HepG2 (cell line): ENCODE data around the gene UBR4. TPM values are rescaled to one million over a fixed set of nuclear protein-coding genes. Genes with fewer than 3 reads are reported as not detected.

ENCODE experiments used
- ATAC-seq: fragments of 200-7000 bp; cut with Tn5 transposase; 3 replicates; pipeline ENCODE4 v1.9.1; 2020; ENCODE audit warnings: mild to moderate bottlenecking, moderate library complexity
- BruUV-seq: library from RNA; stranded (reverse); fragments of 400-500 nt; replicated peaks from 2 replicates; lab custom pipeline; 2021; lab: Mats Ljungman, UMichigan
- CTCF ChIA-PET: fragments of 300-600 bp; formaldehyde crosslinking; extraction: SDS; loops from one replicate; lab custom pipeline; 2021; ENCODE audit warnings: low total read pairs, inconsistent platforms, low intra/inter-chr PET ratio; lab: Yijun Ruan, JAX
- POLR2A ChIA-PET: fragments of 350-600 bp; sonication (Branson Sonifier 250); formaldehyde crosslinking; loops from one replicate; lab custom pipeline; 2020; ENCODE audit warnings: antibody characterized with exemption, inconsistent platforms; lab: Yijun Ruan, JAX
- DNase-seq: peaks from one replicate; pipeline ENCODE4 v3.0.0-alpha.2; 2015; ENCODE audit warnings: low spot score
- FAIRE-seq: peaks from 3 replicates; lab custom pipeline; 2011; peaks lifted over from hg19 to GRCh38; lab: Jason Lieb, UNC
- H2AFZ ChIP-seq: one replicate; pipeline ENCODE4 v1.6.1; 2011; ENCODE audit warnings: low read length, inconsistent platforms
- H3K27ac ChIP-seq: fragments of 300-600 bp; 3 replicates; pipeline ENCODE4 v1.8.0; 2011; ENCODE audit warnings: mixed run types, mild to moderate bottlenecking, mixed read lengths, low read length, inconsistent platforms; ENCODE audit not compliant: insufficient read depth; ENCODE audit errors: extremely low read length
- H3K27me3 ChIP-seq, 2 experiments: fragments of 200-600 bp in 1 of 2; 2 replicates in 1 of 2; 3 replicates in 1 of 2; pipeline versions ENCODE4 v1.6.0 to v1.8.0; 2011; ENCODE audit warnings: low read length in 2 of 2, mild to moderate bottlenecking in 2 of 2, moderate library complexity in 2 of 2, inconsistent platforms in 1 of 2; ENCODE audit not compliant: insufficient read depth in 2 of 2, control insufficient read depth in 1 of 2
- H3K36me3 ChIP-seq, 2 experiments: fragments of 200-600 bp in 1 of 2; replicated peaks in 1 of 2; 2 replicates in 1 of 2; 3 replicates in 1 of 2; pipeline versions ENCODE4 v1.5.1 to v1.8.0; 2011; ENCODE audit warnings: low read length in 2 of 2, inconsistent platforms in 1 of 2; ENCODE audit not compliant: insufficient read depth in 2 of 2, control insufficient read depth in 1 of 2
- H3K4me1 ChIP-seq: 2 replicates; pipeline ENCODE4 v1.5.1; 2012; ENCODE audit warnings: low read length, inconsistent platforms; ENCODE audit not compliant: insufficient read depth
- H3K4me2 ChIP-seq: 2 replicates; pipeline ENCODE4 v1.6.0; 2011; ENCODE audit warnings: low read depth, low read length, inconsistent platforms
- H3K4me3 ChIP-seq, 3 experiments: fragments of 200-600 bp in 1 of 3; sonication (generic), shearing (Covaris generic) in 1 of 3; replicated peaks in 1 of 3; 2 replicates each; pipeline ENCODE4 v1.5.1; 2011 to 2016; ENCODE audit warnings: low read length in 3 of 3, inconsistent platforms in 2 of 3, low read depth in 2 of 3, mild to moderate bottlenecking in 2 of 3, control low read depth in 1 of 3, mixed read lengths in 1 of 3; ENCODE audit not compliant: insufficient read depth in 1 of 3
- H3K79me2 ChIP-seq: one replicate; pipeline ENCODE4 v1.6.1; 2011; ENCODE audit warnings: low read length, inconsistent platforms; ENCODE audit not compliant: insufficient read depth
- H3K9ac ChIP-seq: 2 replicates; pipeline ENCODE4 v1.6.0; 2011; ENCODE audit warnings: mild to moderate bottlenecking, low read depth, low read length, inconsistent platforms; ENCODE audit not compliant: insufficient read depth
- H3K9me3 ChIP-seq: 2 replicates; pipeline ENCODE4 v1.5.1; 2012; ENCODE audit warnings: mild to moderate bottlenecking, low read length
- H4K20me1 ChIP-seq: 2 replicates; pipeline ENCODE4 v1.6.0; 2011; ENCODE audit warnings: inconsistent platforms, mild to moderate bottlenecking, low read length, moderate library complexity; ENCODE audit not compliant: insufficient read depth
- HES4 ChIP-seq: sonication (generic); formaldehyde crosslinking; IDR thresholded peaks from 2 replicates; pipeline ENCODE4 v1.9.0; 2021; ENCODE audit warnings: mild to moderate bottlenecking, missing genetic modification reagents, borderline replicate concordance
- MAF1 ChIP-seq: sonication (generic); formaldehyde crosslinking; IDR thresholded peaks from 2 replicates; pipeline ENCODE4 v1.5.0; 2020; ENCODE audit warnings: missing genetic modification reagents, borderline replicate concordance
- ZNF24 ChIP-seq: fragments of 450-650 bp; IDR thresholded peaks from 2 replicates; pipeline ENCODE4 v1.6.1; 2017; ENCODE audit warnings: antibody characterized with exemption, mild to moderate bottlenecking
- ZNF317 ChIP-seq: sonication (generic); formaldehyde crosslinking; IDR thresholded peaks from 2 replicates; pipeline ENCODE4 v1.5.0; 2020; ENCODE audit warnings: mild to moderate bottlenecking, missing genetic modification reagents
- ZNF556 ChIP-seq: sonication (generic); formaldehyde crosslinking; IDR thresholded peaks from 2 replicates; pipeline ENCODE4 v1.4.0; 2020; ENCODE audit warnings: mild to moderate bottlenecking, missing genetic modification reagents, borderline replicate concordance
- ZNF687 ChIP-seq: sonication (generic); formaldehyde crosslinking; IDR thresholded peaks from 2 replicates; pipeline ENCODE4 v1.5.1; 2020; ENCODE audit warnings: mild to moderate bottlenecking, missing genetic modification reagents, moderate library complexity
- ZNF777 ChIP-seq: sonication (generic); formaldehyde crosslinking; IDR thresholded peaks from 2 replicates; pipeline ENCODE4 v1.4.0; 2020; ENCODE audit warnings: missing genetic modification reagents
- WGBS: methylation state at CpG from one replicate; pipeline ENCODE4 v1.1.6; 2017; ENCODE audit warnings: low lambda C conversion rate; 5-methylcytosine and 5-hydroxymethylcytosine counted together
- in situ Hi-C: cut with HindIII; loops from 2 replicates; pipeline ENCODE4 v1.10.0; 2017; ENCODE audit warnings: low pct_unique_long_range_greater_than_20kb; ENCODE audit not compliant: extremely low pct_ligation_motif_present
- intact Hi-C: fragments of 100-400 bp; cut with micrococcal nuclease; formaldehyde crosslinking; loops from one replicate; pipeline ENCODE4 v1.10.0; 2022; ENCODE audit not compliant: unreplicated experiment
- polyA plus RNA-seq, 8 experiments: library from polyadenylated mRNA; depleted of rRNA in 3 of 8; stranded (reverse) in 7 of 8; unstranded in 1 of 8; fragments of >200 nt; fragmentation: Illumina TruSeq in 4 of 8; extraction: Trizol in 4 of 8; gene quantifications; 2 replicates each; pipeline versions ENCODE4 v1.2.1 to v1.2.3, GENCODE V29; 2011 to 2016; ENCODE audit warnings: low read depth in 4 of 8, missing spikeins in 1 of 8, mixed read lengths in 1 of 8; ENCODE audit not compliant: insufficient read depth in 1 of 8
- total RNA-seq, 5 experiments: library from RNA; depleted of rRNA; stranded (reverse); fragments of >200 nt; fragmentation: Illumina TruSeq; extraction: Trizol; gene quantifications; 2 replicates each; pipeline ENCODE4 v1.2.3, GENCODE V29; 2016; ENCODE audit warnings: low read depth in 1 of 5
- TF ChIP-seq, protein P1 (sequence below): sonication (generic); formaldehyde crosslinking; IDR thresholded peaks from 2 replicates; pipeline ENCODE4 v1.5.0; 2020; ENCODE audit warnings: mild to moderate bottlenecking, missing genetic modification reagents

The UBR4 gene
- total and polyA plus RNA-seq, 2 of the 13 experiments (the other 11 are each of a cell fraction or from before 2014, with no cell fraction given), result 59.1 to 106 TPM

DNA sequence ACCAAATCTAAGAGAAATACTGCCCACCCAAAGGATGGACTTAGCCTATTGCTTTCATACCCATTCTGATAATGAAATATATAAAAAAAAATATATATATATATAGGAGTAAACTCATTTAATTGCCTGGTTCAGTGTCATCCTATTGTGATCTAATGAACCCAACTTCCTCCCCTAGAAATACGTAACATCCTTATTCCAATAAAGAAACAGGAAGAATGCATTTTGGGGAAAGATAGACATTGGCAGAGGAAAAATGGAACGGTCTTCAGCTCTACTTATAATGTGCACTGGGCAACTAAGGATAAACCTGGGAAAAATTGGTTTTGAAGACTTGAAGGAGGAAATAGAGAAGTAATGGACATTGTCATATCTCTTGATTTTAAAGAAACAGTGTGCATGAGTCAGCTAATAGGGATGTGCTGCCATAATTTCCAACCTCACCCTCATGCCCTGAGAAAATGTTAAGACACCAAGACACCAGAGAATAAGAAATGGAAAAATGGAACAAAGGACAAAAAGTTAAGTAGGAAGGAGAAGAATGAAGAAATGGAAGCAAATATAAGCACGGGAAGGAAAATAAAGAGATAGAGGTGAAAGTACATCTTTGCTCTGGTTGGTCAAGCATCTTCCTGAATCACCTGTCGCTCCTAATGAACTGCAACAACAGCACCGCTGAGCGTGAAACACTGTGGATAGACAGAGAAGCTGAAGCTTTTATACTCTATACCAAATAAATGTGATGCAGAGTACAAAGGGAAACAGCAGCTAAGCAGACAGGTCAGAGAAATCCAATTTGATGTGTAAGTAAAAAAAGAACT is 5.4 kb downstream of the UBR4 start (continued):
- TF ChIP-seq, protein P1, sequence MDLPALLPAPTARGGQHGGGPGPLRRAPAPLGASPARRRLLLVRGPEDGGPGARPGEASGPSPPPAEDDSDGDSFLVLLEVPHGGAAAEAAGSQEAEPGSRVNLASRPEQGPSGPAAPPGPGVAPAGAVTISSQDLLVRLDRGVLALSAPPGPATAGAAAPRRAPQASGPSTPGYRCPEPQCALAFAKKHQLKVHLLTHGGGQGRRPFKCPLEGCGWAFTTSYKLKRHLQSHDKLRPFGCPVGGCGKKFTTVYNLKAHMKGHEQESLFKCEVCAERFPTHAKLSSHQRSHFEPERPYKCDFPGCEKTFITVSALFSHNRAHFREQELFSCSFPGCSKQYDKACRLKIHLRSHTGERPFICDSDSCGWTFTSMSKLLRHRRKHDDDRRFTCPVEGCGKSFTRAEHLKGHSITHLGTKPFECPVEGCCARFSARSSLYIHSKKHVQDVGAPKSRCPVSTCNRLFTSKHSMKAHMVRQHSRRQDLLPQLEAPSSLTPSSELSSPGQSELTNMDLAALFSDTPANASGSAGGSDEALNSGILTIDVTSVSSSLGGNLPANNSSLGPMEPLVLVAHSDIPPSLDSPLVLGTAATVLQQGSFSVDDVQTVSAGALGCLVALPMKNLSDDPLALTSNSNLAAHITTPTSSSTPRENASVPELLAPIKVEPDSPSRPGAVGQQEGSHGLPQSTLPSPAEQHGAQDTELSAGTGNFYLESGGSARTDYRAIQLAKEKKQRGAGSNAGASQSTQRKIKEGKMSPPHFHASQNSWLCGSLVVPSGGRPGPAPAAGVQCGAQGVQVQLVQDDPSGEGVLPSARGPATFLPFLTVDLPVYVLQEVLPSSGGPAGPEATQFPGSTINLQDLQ (CRISPR knock-in tag), result no peak
- TF ChIP-seq ZNF24 (no peak), ZNF556 (CRISPR knock-in tag) (no peak), ZNF777 (no peak), ZNF317 (CRISPR knock-in tag) (no peak)
- TF ChIP-seq, all 625 proteins: peak for 0

GRCh38 chr1:19203440-19203839 is 6.6 kb downstream of the UBR4 start:
- intact Hi-C loops (no loop called here), in situ Hi-C loops (no loop called here)
- no TSS peak for BruUV-seq
- 98% methylated on average over 2 of the region's 2 CpGs for WGBS
- FAIRE-seq, result no peak
- no peak overlapping the region; the same call in 1 of the 2 replicates for H3K4me2 ChIP-seq
- H3K4me1 ChIP-seq, result peaks cover 74% of the 10 kb centered on the region
- ATAC-seq, result no peak
- no peak overlapping the region for H3K4me3 ChIP-seq
- peaks cover 94% of the 10 kb centered on the region for H3K79me2 ChIP-seq
- H4K20me1 ChIP-seq, result peaks cover 40% of the 10 kb centered on the region
- H3K36me3 ChIP-seq, result peaks cover 18 to 43% of the 10 kb centered on the region in 2 experiments; a peak in 4 of 5 replicates
- no peak overlapping the region for H3K27ac ChIP-seq
- H3K9me3 ChIP-seq, result no peaks in the 10 kb centered on the region
- CTCF ChIA-PET, result no interaction called here
- POLR2A ChIA-PET, result no interaction called here
- H3K27me3 ChIP-seq, result no peaks in the 10 kb centered on the region; a peak in 1 of 5 replicates
- no peak overlapping the region for H2AFZ ChIP-seq
- H3K9ac ChIP-seq, result no peak overlapping the region
- DNase-seq, result no peak
- no peak for TF ChIP-seq HES4 (CRISPR knock-in tag)
- no peak for TF ChIP-seq ZNF687 (CRISPR knock-in tag)
- no peak for TF ChIP-seq MAF1 (CRISPR knock-in tag)
